Smooth muscle cell (in vitro differentiated cells): ENCODE results near the gene SPPL2B. TPM values are rescaled to one million over a fixed set of nuclear protein-coding genes. Genes with fewer than 3 reads are reported as not detected.

Source experiments
- DNase-seq: peaks from one replicate; lab custom pipeline; 2025; ENCODE audit not compliant: unreplicated experiment; lab: John Stamatoyannopoulos, UW
- H2AFZ ChIP-seq: fragments of 200-600 bp; sonication (generic); 2 replicates; pipeline ENCODE4 v1.6.0; 2016; ENCODE audit warnings: antibody characterized with exemption, low read depth, mild to moderate bottlenecking
- H3F3A ChIP-seq: fragments of 200-600 bp; sonication (generic); 2 replicates; pipeline ENCODE4 v1.6.0; 2017; ENCODE audit warnings: antibody characterized with exemption, low read depth
- H3K27ac ChIP-seq: fragments of 200-600 bp; sonication (generic); 2 replicates; pipeline ENCODE4 v1.5.1; 2016; ENCODE audit warnings: low read depth, mild to moderate bottlenecking
- H3K27me3 ChIP-seq: fragments of 200-600 bp; sonication (generic); 2 replicates; pipeline ENCODE4 v1.6.1; 2016; ENCODE audit warnings: low read depth, mild to moderate bottlenecking
- H3K36me3 ChIP-seq: fragments of 200-600 bp; sonication (generic); 2 replicates; pipeline ENCODE4 v1.5.1; 2016; ENCODE audit warnings: low read depth
- H3K4me1 ChIP-seq: fragments of 200-600 bp; sonication (generic); 2 replicates; pipeline ENCODE4 v1.5.1; 2016; ENCODE audit warnings: low read depth
- H3K4me2 ChIP-seq: fragments of 200-600 bp; sonication (generic); 2 replicates; pipeline ENCODE4 v1.6.0; 2016; ENCODE audit warnings: mild to moderate bottlenecking
- H3K4me3 ChIP-seq: fragments of 200-600 bp; sonication (generic); 2 replicates; pipeline ENCODE4 v1.5.1; 2016; ENCODE audit warnings: mild to moderate bottlenecking
- H3K79me2 ChIP-seq: fragments of 200-600 bp; sonication (generic); 2 replicates; pipeline ENCODE4 v1.6.0; 2016; ENCODE audit warnings: low read depth, mild to moderate bottlenecking
- H3K9ac ChIP-seq: fragments of 200-600 bp; sonication (generic); 2 replicates; pipeline ENCODE4 v1.6.0; 2016; ENCODE audit warnings: low read depth
- H3K9me3 ChIP-seq: fragments of 200-600 bp; sonication (generic); replicated peaks from 2 replicates; pipeline ENCODE4 v1.5.1; 2016; ENCODE audit warnings: low read depth
- H4K20me1 ChIP-seq: fragments of 200-600 bp; sonication (generic); 2 replicates; pipeline ENCODE4 v1.6.0; 2016; ENCODE audit warnings: low read depth
- whole genome bisulfite sequencing: methylation state at CpG from one replicate; pipeline ENCODE4 v1.1.7; 2016; ENCODE audit warnings: low lambda C conversion rate; 5-methylcytosine and 5-hydroxymethylcytosine counted together
- polyA plus RNA-seq: library from polyadenylated mRNA; unstranded; fragments of >200 nt; fragmentation: Nextera tagmentation; extraction: Ambion mirVana; gene quantifications from 2 replicates; pipeline ENCODE4 v1.2.1, GENCODE V29; 2016
- total RNA-seq: library from RNA; depleted of rRNA; stranded (reverse); fragments of >200 nt; gene quantifications from 2 replicates; pipeline ENCODE4 v1.2.3, GENCODE V29; 2014
- TF ChIP-seq, protein P1 (sequence below): fragments of 200-600 bp; sonication (generic); IDR thresholded peaks from 2 replicates; pipeline ENCODE4 v1.5.1; 2017; ENCODE audit warnings: borderline replicate concordance, mild to moderate bottlenecking, antibody characterized with exemption; ENCODE audit not compliant: insufficient read depth, poor library complexity, severe bottlenecking

The SPPL2B gene
- total and polyA plus RNA-seq, 2 experiments from 2014 or later: 53.6 to 54.7 TPM

DNA sequence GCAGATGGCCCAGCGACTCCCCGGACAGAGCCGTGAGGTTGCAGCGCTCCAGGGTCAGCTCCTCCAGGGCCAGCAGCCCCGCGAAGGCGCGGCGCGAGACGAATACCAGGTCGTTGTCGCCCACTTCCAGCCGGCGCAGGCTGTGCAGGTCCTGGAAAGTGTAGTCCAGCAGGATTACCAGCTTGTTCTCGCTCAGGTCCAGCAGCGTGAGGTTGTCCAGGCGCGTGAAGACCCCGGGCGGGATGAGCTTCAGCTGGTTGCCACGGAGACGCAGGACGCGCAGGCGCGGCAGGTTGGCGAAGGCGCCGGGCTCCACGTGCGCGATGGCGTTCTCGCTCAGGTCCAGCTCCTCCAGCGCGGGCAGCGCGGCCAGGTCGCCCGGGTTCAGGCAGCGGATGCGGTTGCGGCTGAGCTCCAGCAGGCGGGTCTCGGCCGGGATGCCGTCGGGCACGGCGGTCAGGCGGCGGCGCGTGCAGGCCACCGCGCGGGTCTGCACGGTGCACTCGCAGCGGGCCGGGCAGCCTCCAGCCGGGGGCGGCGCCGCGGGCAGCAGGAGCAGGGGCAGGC lies 37.2 kb upstream of the SPPL2B start:
- Histone ChIP-seq H3K27me3 (peaks cover 77% of the 10 kb centered on the region), H3K4me1 (peaks cover 10% of the 10 kb centered on the region), H3F3A (no peaks in the 10 kb centered on the region), H3K4me3 (peak overlapping the region; percentile 31), H4K20me1 (peaks cover 51% of the 10 kb centered on the region), H3K36me3 (no peaks in the 10 kb centered on the region), H3K9me3 (no peaks in the 10 kb centered on the region), H3K4me2 (peak overlapping the region; percentile 82), H3K9ac (no peak overlapping the region), H3K79me2 (no peaks in the 10 kb centered on the region), H2AFZ (no peak overlapping the region), H3K27ac (no peak overlapping the region)
- WGBS: 2% methylated on average over 66 of the region's 67 CpGs
- TF ChIP-seq, protein P1, sequence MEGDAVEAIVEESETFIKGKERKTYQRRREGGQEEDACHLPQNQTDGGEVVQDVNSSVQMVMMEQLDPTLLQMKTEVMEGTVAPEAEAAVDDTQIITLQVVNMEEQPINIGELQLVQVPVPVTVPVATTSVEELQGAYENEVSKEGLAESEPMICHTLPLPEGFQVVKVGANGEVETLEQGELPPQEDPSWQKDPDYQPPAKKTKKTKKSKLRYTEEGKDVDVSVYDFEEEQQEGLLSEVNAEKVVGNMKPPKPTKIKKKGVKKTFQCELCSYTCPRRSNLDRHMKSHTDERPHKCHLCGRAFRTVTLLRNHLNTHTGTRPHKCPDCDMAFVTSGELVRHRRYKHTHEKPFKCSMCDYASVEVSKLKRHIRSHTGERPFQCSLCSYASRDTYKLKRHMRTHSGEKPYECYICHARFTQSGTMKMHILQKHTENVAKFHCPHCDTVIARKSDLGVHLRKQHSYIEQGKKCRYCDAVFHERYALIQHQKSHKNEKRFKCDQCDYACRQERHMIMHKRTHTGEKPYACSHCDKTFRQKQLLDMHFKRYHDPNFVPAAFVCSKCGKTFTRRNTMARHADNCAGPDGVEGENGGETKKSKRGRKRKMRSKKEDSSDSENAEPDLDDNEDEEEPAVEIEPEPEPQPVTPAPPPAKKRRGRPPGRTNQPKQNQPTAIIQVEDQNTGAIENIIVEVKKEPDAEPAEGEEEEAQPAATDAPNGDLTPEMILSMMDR: no peak
- no peak for DNase-seq

DNA sequence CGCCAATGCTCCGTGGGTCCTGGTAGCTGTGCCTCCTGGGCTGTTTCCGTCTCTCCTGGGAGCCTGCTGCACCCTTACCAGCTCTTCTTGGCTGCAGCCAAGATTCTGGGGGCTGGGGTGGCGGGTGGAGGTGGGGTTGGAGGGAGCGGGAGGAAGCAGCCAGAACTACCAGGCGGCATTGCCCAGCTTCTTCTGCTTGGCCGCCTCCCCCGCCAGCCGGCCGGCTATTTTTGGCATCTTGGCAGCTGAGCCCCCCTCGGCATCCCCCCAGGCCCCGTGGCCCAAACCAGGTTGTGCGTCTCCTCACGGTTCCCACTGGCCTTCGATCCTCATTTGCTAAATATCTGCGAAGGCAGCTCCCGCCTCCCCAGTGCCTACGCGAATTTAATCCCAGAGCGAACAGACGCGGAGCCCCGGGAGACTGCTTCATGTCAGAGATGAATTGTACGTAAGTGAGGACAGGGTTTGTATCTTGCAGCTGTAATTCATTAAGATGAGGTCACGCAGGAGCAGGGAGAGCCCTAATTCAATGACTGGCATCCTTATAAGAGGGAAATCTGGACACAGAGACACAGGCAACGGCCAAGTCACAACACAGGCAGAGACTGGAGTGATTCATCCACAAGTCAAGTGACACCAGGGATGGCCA lies 33.7 kb upstream of the SPPL2B start:
- H3K79me2 ChIP-seq: no peaks in the 10 kb centered on the region
- TF ChIP-seq, protein P1: no peak
- peaks cover 44% of the 10 kb centered on the region for H3K27me3 ChIP-seq
- H3K4me3 ChIP-seq: peak overlapping the region; percentile 1
- H4K20me1 ChIP-seq: peaks cover 22% of the 10 kb centered on the region
- no peaks in the 10 kb centered on the region for H3F3A ChIP-seq
- H2AFZ ChIP-seq: no peak overlapping the region
- H3K9ac ChIP-seq: no peak overlapping the region
- peak overlapping the region; percentile 77 for H3K4me2 ChIP-seq
- H3K36me3 ChIP-seq: no peaks in the 10 kb centered on the region
- no peaks in the 10 kb centered on the region for H3K9me3 ChIP-seq
- WGBS: 29% methylated on average over 21 of the region's 26 CpGs
- peaks cover 10% of the 10 kb centered on the region for H3K4me1 ChIP-seq
- peak; percentile 35 for DNase-seq
- no peak overlapping the region for H3K27ac ChIP-seq

DNA sequence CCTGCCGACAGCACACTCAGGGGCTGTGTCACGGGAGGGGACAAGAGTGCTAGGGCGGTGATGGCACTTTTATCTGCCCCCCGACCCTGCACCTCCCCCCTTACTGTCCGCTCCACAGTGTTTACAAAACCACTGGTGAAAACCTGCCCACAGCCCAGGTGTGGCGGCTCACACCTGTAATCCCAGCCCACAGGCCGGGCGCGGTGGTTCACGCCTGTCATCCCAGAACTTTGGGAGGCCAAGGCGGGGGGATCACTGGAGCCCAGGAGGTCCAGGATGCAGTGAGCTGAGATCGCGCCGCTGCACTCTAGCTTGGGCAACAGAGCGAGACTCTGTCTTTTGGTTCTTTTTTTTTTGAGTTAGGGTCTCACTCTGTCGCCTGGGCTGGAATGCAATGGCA lies 32.3 kb upstream of the SPPL2B start:
- DNase-seq: no peak
- no peaks in the 10 kb centered on the region for H3K79me2 ChIP-seq
- TF ChIP-seq, protein P1: no peak
- 95% methylated on average over 16 of the region's 16 CpGs for WGBS
- no peak overlapping the region for H2AFZ ChIP-seq
- H3K4me2 ChIP-seq: no peak overlapping the region
- H3K27ac ChIP-seq: no peak overlapping the region
- no peak overlapping the region for H3K4me3 ChIP-seq
- peaks cover 9% of the 10 kb centered on the region for H4K20me1 ChIP-seq
- no peaks in the 10 kb centered on the region for H3K36me3 ChIP-seq
- no peak overlapping the region for H3K9ac ChIP-seq
- H3F3A ChIP-seq: no peaks in the 10 kb centered on the region
- no peaks in the 10 kb centered on the region for H3K9me3 ChIP-seq
- H3K27me3 ChIP-seq: peaks cover 30% of the 10 kb centered on the region
- H3K4me1 ChIP-seq: peaks cover 2% of the 10 kb centered on the region

DNA sequence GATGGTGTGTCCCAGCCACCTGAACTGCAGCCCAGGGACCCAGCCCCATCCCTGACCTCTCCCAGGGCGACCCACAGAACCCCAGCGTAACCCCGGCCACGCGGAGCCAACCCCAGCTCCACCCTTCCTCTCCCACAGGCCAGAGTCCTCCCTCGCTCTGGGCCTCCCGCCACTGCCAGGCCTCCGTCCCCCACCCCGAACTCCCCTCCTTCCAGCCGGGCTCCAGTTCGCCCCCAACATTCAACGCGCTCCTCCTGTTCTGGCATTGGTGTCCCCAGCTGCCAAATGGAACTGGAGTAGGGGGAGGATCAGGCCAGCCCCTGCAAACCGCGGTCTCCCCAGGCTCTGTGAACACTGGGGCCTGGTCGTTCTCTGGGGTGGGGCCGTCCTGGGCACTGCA lies 28.0 kb upstream of the SPPL2B start:
- Histone ChIP-seq H3K36me3 (no peaks in the 10 kb centered on the region), H3K79me2 (no peaks in the 10 kb centered on the region), H3K27ac (no peak overlapping the region), H3F3A (no peaks in the 10 kb centered on the region), H3K4me2 (no peak overlapping the region), H3K9me3 (no peaks in the 10 kb centered on the region), H3K9ac (no peak overlapping the region), H4K20me1 (no peaks in the 10 kb centered on the region), H3K27me3 (no peaks in the 10 kb centered on the region), H3K4me3 (no peak overlapping the region), H2AFZ (no peak overlapping the region), H3K4me1 (no peaks in the 10 kb centered on the region)
- TF ChIP-seq, protein P1: no peak
- WGBS: 97% methylated on average over 9 of the region's 17 CpGs
- no peak for DNase-seq
